Neuronal stem cell (in vitro differentiated cells): ENCODE results near the gene IFNLR1.

ENCODE experiments used
- DNase-seq: peaks from one replicate; pipeline ENCODE4 v3.0.0-alpha.2; 2013; ENCODE audit warnings: low spot score
- H2AFZ ChIP-seq: one replicate; pipeline ENCODE4 v1.6.1; 2013; ENCODE audit warnings: mild to moderate bottlenecking, low read length, inconsistent platforms
- H2AK5ac ChIP-seq: 2 replicates; pipeline ENCODE4 v1.6.1; 2013; ENCODE audit warnings: low read depth, mild to moderate bottlenecking, inconsistent platforms, low read length, moderate library complexity, mixed read lengths
- H2BK120ac ChIP-seq: 2 replicates; pipeline ENCODE4 v1.6.1; 2013; ENCODE audit warnings: low read depth, mild to moderate bottlenecking, inconsistent platforms, low read length, moderate library complexity, mixed read lengths
- H2BK12ac ChIP-seq: one replicate; pipeline ENCODE4 v1.6.1; 2013; ENCODE audit warnings: low read length, inconsistent platforms
- H2BK15ac ChIP-seq: 2 replicates; pipeline ENCODE4 v1.6.1; 2013; ENCODE audit warnings: mild to moderate bottlenecking, low read length, inconsistent platforms, mixed read lengths
- H2BK5ac ChIP-seq: one replicate; pipeline ENCODE4 v1.6.1; 2013; ENCODE audit warnings: inconsistent platforms, mild to moderate bottlenecking, low read length, moderate library complexity
- H3K14ac ChIP-seq: one replicate; pipeline ENCODE4 v1.6.1; 2013; ENCODE audit warnings: low read length, inconsistent platforms
- H3K18ac ChIP-seq: 2 replicates; pipeline ENCODE4 v1.6.1; 2013; ENCODE audit warnings: low read length, inconsistent platforms
- H3K23ac ChIP-seq: 2 replicates; pipeline ENCODE4 v1.6.1; 2013; ENCODE audit warnings: low read depth, mild to moderate bottlenecking, mixed read lengths, low read length, inconsistent platforms; ENCODE audit not compliant: poor library complexity
- H3K27ac ChIP-seq: replicated peaks from 3 replicates; pipeline ENCODE4 v1.5.1; 2013; ENCODE audit warnings: low read length, inconsistent platforms
- H3K27me3 ChIP-seq, 3 experiments: 2 replicates each; pipeline ENCODE4 v1.6.1; 2013; ENCODE audit warnings: low read length in 3 of 3, mild to moderate bottlenecking in 2 of 3, inconsistent platforms in 1 of 3, low read depth in 1 of 3, mixed read lengths in 1 of 3, moderate library complexity in 1 of 3; ENCODE audit not compliant: control insufficient read depth in 3 of 3, insufficient read depth in 3 of 3
- H3K36me3 ChIP-seq, 2 donors: replicated peaks in 1 of 2; 2 replicates each; pipeline ENCODE4 v1.6.1; 2013; ENCODE audit warnings: low read length in 2 of 2; ENCODE audit not compliant: control insufficient read depth in 2 of 2, insufficient read depth in 2 of 2
- H3K4ac ChIP-seq: 2 replicates; pipeline ENCODE4 v1.6.1; 2013; ENCODE audit warnings: inconsistent platforms, mild to moderate bottlenecking, low read length, moderate library complexity
- H3K4me1 ChIP-seq, 2 donors: 1 replicate in 1 of 2; 2 replicates in 1 of 2; pipeline ENCODE4 v1.6.1; 2013; ENCODE audit warnings: low read length in 2 of 2, low read depth in 1 of 2; ENCODE audit not compliant: control insufficient read depth in 2 of 2, insufficient read depth in 1 of 2
- H3K4me2 ChIP-seq: one replicate; pipeline ENCODE4 v1.6.1; 2013; ENCODE audit warnings: mild to moderate bottlenecking, low read length, inconsistent platforms; ENCODE audit not compliant: insufficient read depth, poor library complexity, severe bottlenecking
- H3K4me3 ChIP-seq, 2 donors: 2 replicates each; pipeline ENCODE4 v1.5.1; 2013; ENCODE audit warnings: low read length in 2 of 2, mild to moderate bottlenecking in 2 of 2, inconsistent platforms in 1 of 2, moderate library complexity in 1 of 2
- H3K79me1 ChIP-seq: one replicate; pipeline ENCODE4 v1.6.1; 2013; ENCODE audit warnings: low read depth, mild to moderate bottlenecking, inconsistent platforms, low read length, moderate library complexity
- H3K9ac ChIP-seq: one replicate; pipeline ENCODE4 v1.6.1; 2013; ENCODE audit warnings: mild to moderate bottlenecking, low read depth, low read length, inconsistent platforms; ENCODE audit not compliant: poor library complexity
- H3K9me3 ChIP-seq, 2 donors: replicated peaks in 1 of 2; 2 replicates each; pipeline versions ENCODE3 to v1.6.1; 2013; ENCODE audit warnings: low read length in 2 of 2, mild to moderate bottlenecking in 2 of 2, inconsistent platforms in 1 of 2, low read depth in 1 of 2, mixed read lengths in 1 of 2, moderate library complexity in 1 of 2; ENCODE audit not compliant: control insufficient read depth in 2 of 2, insufficient read depth in 1 of 2
- H4K8ac ChIP-seq: one replicate; pipeline ENCODE4 v1.6.1; 2013; ENCODE audit warnings: low read depth, mild to moderate bottlenecking, inconsistent platforms, low read length, moderate library complexity
- H4K91ac ChIP-seq: one replicate; pipeline ENCODE4 v1.6.1; 2013; ENCODE audit warnings: low read length, low read depth, mild to moderate bottlenecking, inconsistent platforms; ENCODE audit not compliant: poor library complexity
- WGBS, 2 donors: extraction: QIAGEN DNeasy Blood & Tissue Kit; methylation state at CpG; one replicate each; pipeline ENCODE4 v1.1.7; 2013; ENCODE audit warnings: missing lambda C conversion rate in 2 of 2, mixed read lengths in 1 of 2; ENCODE audit not compliant: insufficient read length in 2 of 2, insufficient replicate concordance in 1 of 2; ENCODE audit errors: extremely low coverage in 2 of 2; 5-methylcytosine and 5-hydroxymethylcytosine counted together

Gene IFNLR1

DNA sequence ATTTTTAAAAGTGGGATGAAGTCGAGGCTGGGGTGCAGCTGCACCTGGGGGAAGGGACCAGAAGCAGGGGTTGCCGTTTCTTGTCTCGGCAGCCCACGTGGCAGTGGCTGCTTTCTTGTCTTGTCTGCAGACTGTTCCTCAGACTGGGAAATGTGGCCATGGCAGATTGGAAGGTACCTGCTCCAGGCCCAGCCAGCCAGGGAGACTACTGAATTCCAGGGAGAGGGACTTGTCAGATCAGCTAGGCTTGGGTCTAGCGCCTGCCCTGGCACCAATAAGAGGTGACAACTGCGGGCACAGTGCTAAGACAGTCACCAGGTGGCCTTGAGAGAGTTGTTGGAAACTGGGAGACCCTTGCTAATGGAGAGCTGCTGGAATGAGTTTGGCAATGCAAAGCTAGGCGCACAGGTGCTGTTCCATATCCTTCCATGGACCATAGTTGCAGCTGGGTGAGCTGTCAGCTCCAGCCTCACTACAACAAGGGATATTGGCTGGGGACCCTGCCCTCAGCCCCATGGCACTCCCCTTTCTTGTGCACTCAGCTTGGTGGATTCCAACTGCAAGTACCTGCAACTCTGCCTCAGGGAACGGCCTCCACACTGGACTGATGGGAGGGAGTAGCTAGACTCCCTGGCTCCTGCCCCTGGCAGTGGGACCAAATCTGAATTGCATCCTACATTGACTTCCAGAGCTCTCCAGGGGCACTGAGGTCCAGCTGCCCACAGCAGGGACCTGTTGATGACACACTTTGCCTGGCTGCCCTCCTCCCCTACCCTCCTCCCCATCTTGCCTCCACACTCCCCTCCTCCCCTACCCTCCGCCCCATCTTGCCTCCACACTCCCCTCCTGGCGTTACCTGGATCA, 34.2 kb downstream of the IFNLR1 start:
- WGBS, 2 donors: no CpG with 5 or more reads among the region's 10 CpGs
- H4K91ac ChIP-seq: no peak overlapping the region
- no peak overlapping the region for H3K27ac ChIP-seq
- peaks cover 0 to 33% (median 0%) of the 10 kb centered on the region in 3 experiments for H3K27me3 ChIP-seq
- no peak overlapping the region for H3K9ac ChIP-seq
- no peaks in the 10 kb centered on the region for H3K36me3 ChIP-seq
- peak overlapping the region; percentile 4 for H3K18ac ChIP-seq
- H2AFZ ChIP-seq: no peak overlapping the region
- H3K4me1 ChIP-seq: peaks cover 0 to 10% of the 10 kb centered on the region in 2 donors
- no peak overlapping the region for H4K8ac ChIP-seq
- H3K4me2 ChIP-seq: no peak overlapping the region
- H2BK15ac ChIP-seq: peak overlapping the region; percentile 86
- H3K14ac ChIP-seq: no peak overlapping the region
- no peaks in the 10 kb centered on the region for H3K9me3 ChIP-seq
- no peak overlapping the region for H3K4ac ChIP-seq
- peak overlapping the region; percentile 78 for H2BK120ac ChIP-seq
- no peak overlapping the region for H3K23ac ChIP-seq
- H3K79me1 ChIP-seq: no peaks in the 10 kb centered on the region
- no peak for DNase-seq
- H2BK5ac ChIP-seq: no peak overlapping the region
- H2AK5ac ChIP-seq: peak overlapping the region; percentile 23
- no peak overlapping the region for H3K4me3 ChIP-seq
- H2BK12ac ChIP-seq: no peak overlapping the region

GRCh38 chr1:24151175-24151533, 35.9 kb downstream of the IFNLR1 start:
- Histone ChIP-seq H3K4me3 (no peak overlapping the region), H3K4ac (no peak overlapping the region), H2BK5ac (no peak overlapping the region), H3K23ac (no peak overlapping the region), H2BK120ac (no peak overlapping the region), H4K91ac (no peak overlapping the region), H3K9ac (no peak overlapping the region), H3K79me1 (no peaks in the 10 kb centered on the region), H3K18ac (no peak overlapping the region), H2BK15ac (no peak overlapping the region), H3K36me3 (no peaks in the 10 kb centered on the region), H2AFZ (no peak overlapping the region), H2AK5ac (no peak overlapping the region), H3K27ac (peak overlapping the region; percentile 61), H3K27me3 (peaks cover 0 to 33% (median 0%) of the 10 kb centered on the region in 3 experiments), H3K14ac (no peak overlapping the region), H2BK12ac (no peak overlapping the region), H3K4me2 (peak overlapping the region; percentile 82), H3K9me3 (no peaks in the 10 kb centered on the region), H4K8ac (no peak overlapping the region), H3K4me1 (peaks cover 0 to 10% of the 10 kb centered on the region in 2 donors)
- peak; percentile 71 for DNase-seq
- WGBS, 2 donors: no CpG with 5 or more reads among the region's 12 CpGs

- Histone ChIP-seq H3K4me1 (peaks cover 0 to 10% of the 10 kb centered on the region in 2 donors), H2BK15ac (no peak overlapping the region), H3K79me1 (no peaks in the 10 kb centered on the region), H3K27ac (peak overlapping the region; percentile 61), H3K36me3 (no peaks in the 10 kb centered on the region), H4K8ac (no peak overlapping the region), H3K4ac (no peak overlapping the region), H4K91ac (no peak overlapping the region), H2AK5ac (no peak overlapping the region), H3K18ac (peak overlapping the region; percentile 38), H3K23ac (no peak overlapping the region), H3K27me3 (peaks cover 0 to 33% (median 0%) of the 10 kb centered on the region in 3 experiments), H3K4me2 (peak overlapping the region; percentile 82), H3K4me3 (peak overlapping the region in 1 of 2 donors; percentile 65), H3K9me3 (no peaks in the 10 kb centered on the region), H3K14ac (no peak overlapping the region), H2BK5ac (no peak overlapping the region), H2BK120ac (no peak overlapping the region), H3K9ac (no peak overlapping the region), H2BK12ac (no peak overlapping the region), H2AFZ (peak overlapping the region; percentile 13)
- DNase-seq: peak; percentile 78
- WGBS, 2 donors: 100% methylated on average over 1 of the region's 36 CpGs; no CpG with 5 or more reads in 1 of the 2 donors
Measured at GRCh38 chr1:24150234-24151174, 36.6 kb downstream of the IFNLR1 start.

DNA sequence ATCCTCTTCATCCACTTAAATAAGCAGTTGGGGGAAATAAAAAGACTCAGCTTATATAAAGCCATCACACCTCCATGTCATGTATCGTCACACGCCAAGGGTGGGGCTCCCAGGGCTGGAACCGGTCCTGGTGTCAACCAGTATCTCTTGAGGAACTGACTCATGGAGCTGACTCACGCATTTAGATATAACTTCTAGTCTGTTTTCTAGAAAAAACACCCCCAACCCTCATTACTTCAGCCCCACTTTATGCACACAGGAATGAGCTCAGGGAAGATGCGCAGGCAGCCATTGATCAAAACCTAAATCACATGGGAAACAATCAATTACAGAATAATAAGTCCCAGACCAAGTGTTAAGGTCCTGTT, 37.2 kb downstream of the IFNLR1 start:
- no CpG with 5 or more reads among the region's 5 CpGs for WGBS, 2 donors

More for the DNA sequence above, 37.2 kb downstream of the IFNLR1 start:
- Histone ChIP-seq H2BK5ac (no peak overlapping the region), H2BK15ac (no peak overlapping the region), H3K27ac (no peak overlapping the region), H2BK12ac (no peak overlapping the region), H3K4me2 (no peak overlapping the region), H4K91ac (no peak overlapping the region), H4K8ac (no peak overlapping the region), H3K27me3 (peaks cover 0 to 33% (median 0%) of the 10 kb centered on the region in 3 experiments), H3K23ac (peak overlapping the region; percentile 4), H2AK5ac (no peak overlapping the region), H3K9me3 (no peaks in the 10 kb centered on the region), H3K79me1 (no peaks in the 10 kb centered on the region), H3K4me1 (peaks cover 0 to 10% of the 10 kb centered on the region in 2 donors), H2BK120ac (no peak overlapping the region), H3K36me3 (no peaks in the 10 kb centered on the region), H3K4me3 (no peak overlapping the region), H3K14ac (no peak overlapping the region), H3K4ac (no peak overlapping the region), H3K9ac (no peak overlapping the region), H2AFZ (no peak overlapping the region), H3K18ac (no peak overlapping the region)
- no peak for DNase-seq
